HFFc6 (cell line): ENCODE data around the gene SLC13A3. TPM values are rescaled to one million over a fixed set of nuclear protein-coding genes. Genes with fewer than 3 reads are reported as not detected.

ENCODE experiments used
- DNase-seq: peaks from one replicate; pipeline ENCODE4 v3.0.0-alpha.2; 2018
- H3K27ac Mint-ChIP-seq: 2 replicates; pipeline ENCODE4 v1.8.0; 2020; ENCODE audit warnings: mild to moderate bottlenecking, mixed read lengths
- H3K27me3 Mint-ChIP-seq: 2 replicates; pipeline ENCODE4 v1.8.0; 2021; ENCODE audit warnings: mild to moderate bottlenecking, moderate library complexity, mixed read lengths; ENCODE audit not compliant: insufficient read depth
- H3K36me3 Mint-ChIP-seq: 2 replicates; pipeline ENCODE4 v1.8.0; 2021; ENCODE audit warnings: low read depth, mixed read lengths
- H3K4me1 Mint-ChIP-seq: 2 replicates; pipeline ENCODE4 v1.8.0; 2020; ENCODE audit warnings: low read depth, mixed read lengths
- H3K4me3 Mint-ChIP-seq: 2 replicates; pipeline ENCODE4 v1.8.0; 2020; ENCODE audit warnings: mild to moderate bottlenecking, moderate library complexity, mixed read lengths
- H3K9me3 Mint-ChIP-seq: 2 replicates; pipeline ENCODE4 v1.8.0; 2020; ENCODE audit warnings: mild to moderate bottlenecking, mixed read lengths
- CTCF ChIP-seq: fragments of 200-600 bp; sonication (generic); IDR thresholded peaks from 2 replicates; pipeline ENCODE4 v1.5.0; 2021; ENCODE audit warnings: antibody characterized with exemption, mild to moderate bottlenecking
- total RNA-seq, 6 experiments: library from RNA; stranded (reverse); fragmentation: NEBNext Ultra II Directional; extraction: Animal tissue kit (Norgen Biotek cat#: 25700); gene quantifications; 2 replicates in 1 of 6; 3 replicates in 5 of 6; pipeline ENCODE4 v1.2.3, GENCODE V29; 2021

Gene SLC13A3
- total RNA-seq, 6 experiments from 2014 or later = 2.3 to 3.5 (median 2.7) TPM

- Mint-ChIP-seq H3K4me3 (no peak overlapping the region), H3K27me3 (peaks cover 3% of the 10 kb centered on the region; the same call in 1 of the 2 replicates), H3K36me3 (no peaks in the 10 kb centered on the region), H3K27ac (no peak overlapping the region), H3K9me3 (no peaks in the 10 kb centered on the region), H3K4me1 (no peaks in the 10 kb centered on the region)
- DNase-seq = no peak
- no peak for TF ChIP-seq CTCF
These were observed 107.3 kb downstream of the SLC13A3 start for GRCh38 chr20:46543959-46544358.

- TF ChIP-seq CTCF = no peak
- H3K27ac Mint-ChIP-seq = no peak overlapping the region
These were observed 108.2 kb downstream of the SLC13A3 start for GRCh38 chr20:46543033-46543432.

GRCh38 chr20:46541229-46541935 lies 109.9 kb downstream of the SLC13A3 start:
- Mint-ChIP-seq H3K4me3 (no peak overlapping the region), H3K27ac (no peak overlapping the region), H3K9me3 (no peaks in the 10 kb centered on the region), H3K27me3 (peaks cover 9% of the 10 kb centered on the region; the same call in 1 of the 2 replicates), H3K36me3 (no peaks in the 10 kb centered on the region), H3K4me1 (no peaks in the 10 kb centered on the region)
- TF ChIP-seq CTCF = no peak
- DNase-seq = no peak

More at GRCh38 chr20:46543033-46543432, 108.2 kb downstream of the SLC13A3 start:
- H3K27me3 Mint-ChIP-seq = peaks cover 3% of the 10 kb centered on the region; the same call in 1 of the 2 replicates
- H3K4me1 Mint-ChIP-seq = no peaks in the 10 kb centered on the region
- H3K4me3 Mint-ChIP-seq = no peak overlapping the region
- no peaks in the 10 kb centered on the region for H3K36me3 Mint-ChIP-seq
- DNase-seq = no peak
- H3K9me3 Mint-ChIP-seq = no peaks in the 10 kb centered on the region

GRCh38 chr20:46539113-46539512 lies 112.1 kb downstream of the SLC13A3 start:
- peak; percentile 30 for TF ChIP-seq CTCF
- H3K27me3 Mint-ChIP-seq = peaks cover 11% of the 10 kb centered on the region; the same call in 1 of the 2 replicates

GRCh38 chr20:46530640-46531039 lies 120.6 kb downstream of the SLC13A3 start:
- Mint-ChIP-seq H3K27ac (no peak overlapping the region), H3K36me3 (no peaks in the 10 kb centered on the region), H3K27me3 (peaks cover 4% of the 10 kb centered on the region), H3K4me3 (no peak overlapping the region), H3K9me3 (no peaks in the 10 kb centered on the region), H3K4me1 (no peaks in the 10 kb centered on the region)
- DNase-seq = no peak
- TF ChIP-seq CTCF = no peak

More at GRCh38 chr20:46539113-46539512, 112.1 kb downstream of the SLC13A3 start:
- H3K9me3 Mint-ChIP-seq = no peaks in the 10 kb centered on the region
- DNase-seq = no peak
- no peaks in the 10 kb centered on the region for H3K36me3 Mint-ChIP-seq
- no peak overlapping the region for H3K27ac Mint-ChIP-seq
- no peak overlapping the region for H3K4me3 Mint-ChIP-seq
- no peaks in the 10 kb centered on the region for H3K4me1 Mint-ChIP-seq
